Stimulated activated CD8-positive, alpha-beta memory T cell treated with anti-CD3 and anti-CD28 coated beads, Interleukin-4, amount 100 ng/mL, for 48 hours (primary cell): ENCODE results near the gene TMEM52B.

ENCODE experiments used
- DNase-seq: peaks from one replicate; pipeline ENCODE4 v3.0.0-alpha.2; 2020

TMEM52B gene

DNA sequence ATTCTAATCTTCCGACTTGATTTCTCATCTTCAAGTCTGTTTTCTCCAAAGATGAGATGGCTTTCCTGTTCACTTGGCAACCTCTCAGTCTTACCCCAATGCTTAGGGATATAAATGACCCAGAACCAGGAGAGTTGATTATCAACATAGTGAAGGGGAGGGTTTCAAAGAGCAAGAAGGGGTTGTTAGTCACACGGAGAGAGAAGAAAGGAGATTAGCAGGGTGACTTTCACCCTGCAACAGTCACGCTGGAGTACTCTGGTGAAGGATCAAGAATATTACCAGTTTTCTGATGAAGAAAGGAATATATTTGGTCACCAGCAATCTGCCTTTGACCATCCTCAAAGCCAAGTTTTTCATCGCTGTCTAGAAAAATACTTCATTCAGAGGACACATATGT is at the start of gene TMEM52B:
TSS of gene TMEM52B (plus strand) at position 212 of the 400 bp plus-strand sequence. CDS start 543 bp downstream, outside the sequence.
- no peak for DNase-seq

DNA sequence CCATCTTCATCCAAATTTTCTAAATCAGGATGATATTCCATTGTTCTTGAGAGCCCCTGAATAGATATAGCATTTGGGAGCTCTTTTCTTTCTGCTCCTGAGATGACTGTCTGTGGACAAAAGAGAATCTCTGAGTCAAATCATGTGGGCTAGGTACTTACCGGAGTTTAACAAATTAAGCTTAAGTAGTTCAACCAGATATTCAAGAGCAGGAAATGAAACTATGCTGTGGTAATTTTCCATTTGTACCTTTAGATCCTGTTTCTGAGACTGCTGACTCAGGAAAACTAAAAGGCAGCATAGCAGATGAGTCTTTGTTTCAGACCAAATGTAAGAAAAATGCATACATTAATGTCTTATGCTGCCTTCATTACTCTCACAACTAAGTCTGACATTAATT is 48.8 kb upstream of the TMEM52B start, which contains the start of gene CLEC7A:
TSS of gene CLEC7A (minus strand) at position 158 of the 400 bp plus-strand sequence. CDS start at position 41, 117 bp downstream.
- no peak for DNase-seq

DNA sequence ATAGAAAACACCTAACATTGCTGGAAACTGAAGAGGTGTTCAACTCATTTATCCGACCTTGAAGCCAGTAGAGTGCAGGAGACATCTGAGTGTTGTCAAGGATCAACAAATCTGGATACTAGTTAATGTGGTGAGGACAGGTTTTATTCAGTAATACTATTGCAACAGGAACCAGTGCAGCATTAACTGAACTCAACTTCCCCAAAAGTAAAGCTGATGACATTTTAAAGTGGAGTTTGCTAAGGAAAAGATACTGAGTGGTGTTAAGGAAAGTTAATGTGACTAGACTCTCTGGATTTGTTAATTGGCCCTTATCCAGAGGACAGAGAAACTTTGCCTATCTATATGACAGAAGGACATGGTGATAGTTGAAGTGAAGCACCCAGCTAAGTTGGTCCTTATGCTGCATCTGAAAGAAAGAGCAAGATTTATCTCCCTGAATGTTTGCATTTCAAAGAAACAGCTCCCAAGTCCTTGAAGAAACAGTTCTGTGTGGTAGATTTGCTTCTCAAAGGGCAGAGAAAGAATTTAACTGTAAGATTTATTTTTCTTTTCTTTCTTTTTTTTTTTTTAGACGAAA is 47.6 kb upstream of the TMEM52B start:
- no peak for DNase-seq

DNA sequence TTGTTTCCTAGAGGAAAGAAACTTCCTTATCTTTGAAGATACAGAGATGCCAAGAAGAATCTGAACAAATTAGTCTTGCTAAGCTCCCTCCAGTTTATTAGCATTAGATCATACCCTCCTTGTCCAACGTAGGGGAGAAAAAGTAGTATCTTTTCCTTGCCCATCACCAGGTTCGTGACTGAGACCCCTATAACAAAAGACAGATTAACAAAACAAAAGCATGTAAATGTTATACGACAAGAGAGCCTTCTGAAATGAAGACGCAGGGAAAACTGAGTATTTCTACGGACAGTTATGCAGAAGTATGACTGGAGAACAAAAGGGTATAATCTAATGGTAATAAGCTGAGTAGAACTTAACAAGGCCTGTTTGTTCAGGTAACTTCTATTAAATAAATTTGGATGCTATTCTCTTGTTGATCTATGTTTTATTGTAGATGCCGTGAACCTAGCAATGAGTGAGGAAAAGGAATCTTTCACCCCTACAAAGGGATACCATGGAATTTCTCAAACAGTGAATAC is 45.9 kb upstream of the TMEM52B start:
- no peak for DNase-seq

DNA sequence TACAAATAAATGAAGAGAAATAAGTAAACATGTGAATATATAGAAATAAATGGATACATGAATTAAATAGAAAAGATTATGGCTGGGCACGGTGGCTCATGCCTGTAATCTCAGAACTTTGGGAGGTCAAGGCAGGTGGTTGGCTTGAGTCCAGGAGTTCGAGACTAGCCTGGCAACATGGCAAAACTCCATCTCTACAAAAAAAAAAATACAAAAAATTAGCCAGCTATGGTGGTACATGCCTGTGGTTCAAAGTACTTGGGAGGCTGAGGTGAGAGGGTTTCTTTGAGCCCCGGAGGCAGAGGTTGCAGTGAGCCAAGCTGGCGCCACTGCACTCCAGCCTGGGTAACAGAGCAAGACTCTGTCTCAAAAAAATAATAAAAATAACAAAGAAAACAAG is 43.7 kb upstream of the TMEM52B start:
- DNase-seq = no peak

DNA sequence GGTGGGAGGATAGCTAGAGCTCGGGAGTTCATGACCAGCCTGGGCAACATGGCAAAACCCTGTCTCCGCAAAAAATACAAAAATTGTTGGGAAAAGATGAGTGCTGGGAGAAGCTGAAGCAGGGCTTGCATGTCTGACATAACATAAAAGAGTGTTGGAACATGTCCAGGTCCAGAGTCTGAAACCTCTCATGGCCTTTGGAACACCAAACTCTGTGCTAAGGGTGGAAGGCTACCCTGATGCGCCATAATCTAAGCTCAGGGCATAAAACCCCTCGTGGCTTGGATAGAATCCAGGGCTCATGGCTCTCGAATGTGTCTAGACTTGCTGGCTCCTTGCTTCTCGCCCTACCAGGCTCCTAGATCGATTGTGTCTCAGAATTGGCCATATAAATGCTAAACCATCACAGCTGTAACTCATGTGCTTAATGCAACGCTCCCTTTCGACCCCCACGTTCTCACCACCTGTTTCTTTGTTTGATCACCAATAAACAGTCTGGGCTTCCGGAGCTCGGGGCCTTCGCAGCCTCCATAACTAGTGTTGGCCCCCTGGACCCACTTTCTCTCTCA is 42.1 kb upstream of the TMEM52B start:
- no peak for DNase-seq

DNA sequence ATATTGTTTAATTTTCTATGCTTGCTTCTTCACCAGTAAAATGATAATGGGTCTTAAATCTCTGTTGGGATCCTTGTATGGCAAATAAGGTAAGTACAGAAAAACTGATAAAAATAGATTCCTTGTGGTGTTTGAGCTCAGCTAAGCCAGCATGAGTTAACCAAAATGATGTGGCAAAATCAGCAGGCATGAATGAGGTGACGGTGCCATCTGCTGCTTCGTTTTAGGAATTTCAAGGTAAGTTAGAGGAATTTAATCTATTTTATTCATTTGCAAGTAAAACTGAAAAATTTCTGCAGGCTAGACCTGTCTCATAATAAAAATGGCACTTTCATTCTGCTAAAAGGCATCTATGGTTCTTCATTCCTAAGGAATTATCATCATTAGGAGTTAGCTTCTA is 38.8 kb upstream of the TMEM52B start:
- DNase-seq = peak; percentile 44

DNA sequence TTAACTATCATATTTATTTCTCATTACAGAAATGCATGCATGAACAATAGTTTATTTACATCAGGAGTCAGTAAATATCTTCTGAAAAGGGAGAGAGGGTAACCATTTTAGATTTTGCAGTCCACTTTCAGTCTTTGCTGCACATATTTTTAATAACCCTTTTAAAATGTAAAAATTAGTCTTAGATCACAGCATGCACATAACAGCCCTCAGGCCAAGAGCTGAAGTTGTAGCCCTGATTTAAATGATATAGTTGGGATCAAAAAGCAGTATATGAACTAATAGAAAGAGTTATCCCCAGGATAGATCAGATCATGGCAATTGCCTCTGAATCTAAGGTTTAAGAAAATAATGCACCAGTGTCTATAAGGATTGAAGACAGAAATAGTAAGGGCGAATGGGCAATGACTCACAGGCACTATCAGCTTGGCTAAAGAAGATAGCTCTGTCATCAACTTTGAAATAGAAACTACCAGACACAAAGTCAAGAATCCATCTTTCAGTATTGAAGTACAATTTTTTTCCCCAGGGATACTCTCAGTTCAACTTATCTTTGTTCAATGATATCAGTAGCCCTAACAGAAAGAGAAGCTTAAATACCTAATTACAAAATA is 35.7 kb upstream of the TMEM52B start:
- DNase-seq = no peak

DNA sequence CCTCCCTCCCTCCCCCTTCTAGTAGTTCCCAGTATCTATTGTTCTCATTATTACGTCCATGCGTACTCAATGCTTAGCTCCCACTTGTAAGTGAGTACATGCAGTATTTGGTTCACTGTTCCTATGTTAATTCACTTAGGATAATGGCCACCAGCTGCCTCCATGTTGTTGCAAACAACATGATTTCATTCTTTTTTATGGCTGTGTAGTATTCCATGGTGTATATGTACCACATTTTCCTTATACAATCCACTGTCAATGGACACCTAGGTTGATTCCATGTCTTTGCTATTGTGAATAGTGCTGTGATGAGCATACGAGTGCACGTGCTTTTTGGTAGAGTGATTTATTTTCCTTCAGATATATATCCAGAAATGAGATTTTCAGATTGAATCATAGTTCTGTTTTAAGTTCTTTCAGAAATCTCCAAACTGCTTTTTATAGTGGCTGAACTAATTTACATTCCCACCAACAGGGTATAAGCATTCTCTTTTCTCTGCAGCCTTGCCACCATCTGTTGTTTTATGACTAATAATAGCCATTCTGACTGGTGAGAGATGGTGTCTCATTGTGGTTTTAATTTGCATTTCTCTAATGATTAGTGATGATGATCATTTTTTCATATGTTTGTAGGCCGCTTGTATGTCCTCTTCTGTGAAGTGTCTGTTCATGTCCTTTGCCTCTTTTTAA is 31.0 kb upstream of the TMEM52B start:
- no peak for DNase-seq

DNA sequence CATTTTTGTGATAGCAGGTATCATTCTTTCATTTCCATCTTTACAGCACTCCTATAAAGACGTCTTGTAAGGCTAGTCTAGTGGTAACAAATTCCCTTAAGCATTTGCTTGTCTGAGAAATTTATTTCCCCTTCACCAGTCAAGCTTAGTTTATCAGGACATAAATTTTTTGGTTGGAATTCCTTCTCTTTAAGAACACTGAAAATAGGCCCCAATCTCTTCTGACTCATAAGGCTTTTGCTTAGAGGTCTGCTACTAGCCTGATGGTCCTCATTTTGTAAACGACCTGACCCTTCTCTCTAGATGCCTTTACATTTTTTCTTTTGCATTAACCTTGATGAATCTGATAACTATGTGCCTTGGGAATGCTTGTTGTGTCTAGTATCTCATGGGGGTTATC is 27.2 kb upstream of the TMEM52B start:
- DNase-seq = no peak

DNA sequence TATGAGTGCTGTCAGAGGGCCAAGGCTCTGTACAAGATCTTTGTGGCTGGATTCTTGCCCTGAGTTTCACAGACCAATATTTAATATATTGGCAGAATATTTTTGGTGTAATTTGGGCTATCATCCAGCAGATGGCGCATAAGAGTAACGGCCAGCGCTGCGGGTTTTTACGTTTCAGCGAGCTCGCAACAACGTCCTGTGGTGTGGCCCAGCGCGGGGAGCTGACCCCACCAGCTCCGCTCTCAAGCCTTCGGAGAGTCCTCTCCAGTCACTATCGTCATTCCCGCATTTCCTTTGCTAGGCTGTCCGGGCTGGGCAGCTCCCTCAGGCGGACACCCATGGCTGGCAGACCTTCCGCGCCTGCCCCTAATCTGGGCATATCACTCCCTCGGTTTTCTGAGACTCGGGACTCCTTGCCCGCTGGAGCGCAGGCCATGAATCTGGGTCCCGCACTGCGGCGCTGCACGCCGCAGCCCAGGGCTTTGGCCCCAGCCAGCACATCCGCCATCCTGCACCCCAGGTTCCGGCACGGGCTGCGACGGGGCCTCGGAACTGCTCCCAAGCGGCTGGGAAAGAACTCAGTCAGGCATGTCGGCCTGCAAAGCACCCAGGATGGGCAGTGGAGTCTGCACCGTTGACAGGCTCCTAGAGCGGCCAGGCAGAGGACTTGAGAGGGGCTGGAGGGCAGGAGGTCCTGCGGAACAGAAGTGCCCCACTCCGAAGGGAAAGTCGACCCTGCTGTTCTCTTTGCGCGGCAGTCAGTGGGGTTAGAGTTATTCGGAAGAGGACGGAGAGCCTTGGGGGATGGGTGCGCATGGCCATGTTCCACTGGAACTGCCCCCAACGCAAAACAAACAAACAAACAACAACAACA is 25.3 kb upstream of the TMEM52B start:
- DNase-seq = peak; percentile 68

DNA sequence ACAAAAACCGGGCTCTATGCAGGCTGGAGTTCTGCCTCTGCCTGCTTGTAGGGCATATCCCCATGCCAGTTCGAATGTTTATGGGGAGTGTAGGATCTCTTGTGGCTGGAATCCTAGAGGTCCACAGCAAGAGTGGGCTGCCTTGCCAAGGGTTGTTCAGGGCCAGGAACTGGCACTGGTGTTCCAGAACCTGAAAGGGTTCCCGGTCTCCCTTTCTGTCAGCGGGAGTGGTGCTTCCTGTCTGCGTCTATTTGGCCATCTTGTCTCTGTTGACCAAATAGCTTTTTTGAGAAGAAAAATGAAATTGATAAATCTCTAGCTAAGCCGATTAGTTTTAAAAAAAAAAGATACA is 24.7 kb upstream of the TMEM52B start:
- DNase-seq = no peak

DNA sequence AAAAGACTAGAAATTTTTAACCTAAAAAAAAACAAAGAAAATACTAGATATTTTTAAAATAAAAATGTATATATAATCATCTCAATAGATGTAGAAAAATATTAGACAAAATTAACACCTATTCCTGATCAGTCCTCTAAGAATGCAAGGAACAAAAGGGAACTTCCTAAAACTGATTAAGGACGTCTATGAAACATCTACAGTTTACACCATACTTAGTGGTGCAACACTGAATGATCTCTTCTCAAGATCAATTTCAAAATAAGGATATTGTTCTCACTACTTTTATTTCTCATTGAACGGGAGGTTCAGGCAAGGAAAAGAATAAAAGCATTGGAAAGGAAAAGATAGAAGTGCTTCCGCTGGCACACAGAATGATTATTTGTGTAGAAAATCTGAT is 22.9 kb upstream of the TMEM52B start:
- DNase-seq = no peak

DNA sequence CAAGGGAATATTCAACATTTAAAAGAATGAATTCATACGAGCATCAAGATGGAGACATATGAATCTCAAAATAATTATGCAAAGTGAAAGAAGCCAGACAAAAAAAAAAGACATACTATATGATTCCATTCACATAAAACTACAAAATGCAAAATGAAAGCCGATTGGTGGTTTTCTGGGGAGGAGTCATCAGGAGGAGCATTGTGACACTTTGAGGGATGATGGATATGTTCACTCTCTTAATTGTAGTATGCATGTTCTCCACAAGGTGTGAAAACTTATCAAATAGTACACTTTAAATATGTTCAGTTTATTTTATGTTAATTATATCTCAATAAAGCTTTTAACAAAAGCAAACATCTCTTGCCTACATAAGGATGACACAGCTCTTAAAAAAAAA is 20.4 kb upstream of the TMEM52B start:
- no peak for DNase-seq

DNA sequence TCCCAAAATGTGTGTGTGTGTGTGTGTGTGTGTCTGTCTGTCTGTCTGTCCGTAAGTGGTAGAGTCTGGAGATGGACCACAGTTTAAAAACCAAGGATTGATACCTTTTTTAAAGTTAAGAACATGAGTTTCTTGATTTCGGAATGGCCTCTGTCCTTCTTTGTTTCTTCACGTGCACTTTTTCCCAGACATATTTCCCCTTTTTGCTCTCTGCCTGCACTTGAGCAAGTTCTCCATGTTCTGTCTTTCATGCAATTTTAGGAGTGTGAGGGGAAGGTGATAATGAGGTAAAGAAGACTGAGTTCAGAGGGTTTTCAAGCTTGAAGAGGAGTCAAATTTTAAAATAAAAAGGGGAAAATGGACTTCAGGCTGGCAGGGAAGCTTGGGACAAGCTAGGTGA is 19.6 kb upstream of the TMEM52B start:
- DNase-seq = no peak

DNA sequence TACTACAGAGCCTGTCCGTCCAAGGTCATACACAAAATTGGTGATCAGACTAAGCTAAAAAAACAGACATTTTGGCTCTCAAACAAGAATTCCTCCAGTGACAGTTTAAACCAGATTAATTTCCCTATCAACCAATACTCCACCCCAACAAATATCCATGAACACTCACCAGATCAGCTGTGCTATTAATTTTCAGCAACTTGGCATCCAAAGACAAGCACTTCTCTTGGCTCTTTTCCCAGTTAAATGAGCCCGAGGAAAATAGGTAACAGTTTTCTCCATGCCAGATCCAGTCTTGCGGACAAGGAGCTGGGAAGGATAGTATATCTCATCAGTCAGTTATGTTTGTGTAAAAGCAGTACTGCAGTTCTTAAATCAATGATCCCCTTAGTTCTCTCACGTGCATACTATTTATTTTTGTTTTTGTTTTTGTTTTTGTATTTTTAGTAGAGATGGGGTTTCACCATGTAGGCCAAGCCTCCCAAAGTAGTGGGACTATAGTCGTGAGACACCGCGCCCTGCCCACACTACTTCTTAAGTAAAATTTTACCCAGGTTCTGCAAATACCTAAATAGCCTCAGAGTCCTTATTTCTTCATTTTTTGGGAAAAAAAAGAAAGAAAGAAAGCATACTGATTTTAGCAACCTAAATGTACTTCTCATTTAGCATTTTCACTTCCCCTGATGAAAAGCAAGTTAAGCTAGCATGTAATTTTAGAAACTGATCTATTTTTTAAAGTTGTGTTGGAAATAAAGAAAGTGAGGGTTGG is 18.0 kb upstream of the TMEM52B start:
- no peak for DNase-seq

DNA sequence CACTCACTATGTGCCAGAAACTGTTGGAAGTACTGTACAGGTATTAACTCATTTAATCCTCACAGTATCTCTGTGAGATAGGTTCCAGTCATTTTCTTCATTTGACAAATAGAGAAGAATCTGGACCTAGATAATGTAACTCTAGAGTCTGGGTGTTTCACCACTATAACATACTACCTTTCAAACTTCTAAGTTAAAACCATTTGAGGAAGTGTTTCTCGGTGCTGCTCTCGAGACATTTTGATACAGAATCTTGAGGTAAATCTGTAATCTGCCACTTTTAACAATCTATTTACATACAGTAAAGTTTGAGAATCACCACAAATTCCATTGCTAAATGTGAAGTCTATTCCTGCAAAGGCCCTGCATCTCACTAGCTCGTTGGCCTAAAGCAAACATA is 15.7 kb upstream of the TMEM52B start:
- DNase-seq = no peak

DNA sequence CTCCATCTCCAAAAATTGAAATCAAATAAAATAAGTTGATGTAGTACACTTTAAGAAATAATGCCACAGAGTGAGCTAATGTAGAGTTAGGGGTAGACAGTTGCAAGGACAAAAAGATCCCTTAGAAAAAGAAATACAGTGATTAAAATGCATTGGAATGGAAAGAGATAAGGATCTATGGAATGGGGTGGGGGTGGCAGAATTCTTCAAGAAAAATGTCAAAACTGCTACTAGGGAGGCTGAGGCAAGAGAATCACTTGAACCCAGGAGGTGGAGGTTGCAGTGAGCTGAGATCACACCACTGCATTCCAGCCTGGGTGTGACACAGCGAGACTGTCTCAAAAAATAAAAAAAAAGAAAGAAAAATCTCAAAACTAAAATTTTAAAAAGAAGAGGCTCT is 13.4 kb upstream of the TMEM52B start:
- DNase-seq = no peak

DNA sequence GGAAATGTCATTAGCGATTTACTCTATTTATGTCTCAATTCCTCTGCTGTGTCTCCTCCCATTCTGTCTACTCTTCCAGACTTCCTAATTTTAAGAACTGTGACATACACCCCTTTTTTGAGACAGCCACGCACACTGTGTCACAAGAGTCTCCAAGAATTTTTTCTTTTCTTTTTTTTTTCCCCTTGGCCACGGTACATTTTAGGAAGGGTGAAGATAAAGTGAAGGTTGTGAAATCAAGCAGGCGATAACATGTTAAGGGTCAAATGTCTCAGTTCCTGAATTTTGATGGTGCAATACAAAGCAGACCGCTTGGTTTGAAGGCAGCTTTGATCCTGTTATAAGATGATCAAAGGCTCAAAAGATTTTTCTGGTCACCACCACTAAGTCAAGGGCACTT is 11.2 kb upstream of the TMEM52B start:
- no peak for DNase-seq

DNA sequence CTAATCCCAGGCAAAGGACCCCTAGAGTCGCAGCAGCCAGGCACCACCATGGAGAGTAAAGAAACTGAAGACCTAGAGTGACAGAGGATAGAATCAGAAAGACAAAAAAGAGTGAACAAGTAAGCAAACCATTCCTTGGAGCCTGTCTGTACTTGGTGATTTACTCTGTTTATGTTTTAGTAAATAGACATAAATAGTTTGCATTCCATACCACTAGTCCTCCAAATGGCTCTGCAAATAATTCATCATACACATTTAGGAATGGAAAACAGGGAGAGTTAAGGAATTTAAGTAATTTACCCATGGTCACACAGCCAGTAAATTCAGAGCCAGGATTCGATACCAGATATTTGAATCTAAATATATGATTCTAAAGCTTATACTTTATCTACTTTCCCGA is 9.7 kb upstream of the TMEM52B start:
- DNase-seq = no peak

DNA sequence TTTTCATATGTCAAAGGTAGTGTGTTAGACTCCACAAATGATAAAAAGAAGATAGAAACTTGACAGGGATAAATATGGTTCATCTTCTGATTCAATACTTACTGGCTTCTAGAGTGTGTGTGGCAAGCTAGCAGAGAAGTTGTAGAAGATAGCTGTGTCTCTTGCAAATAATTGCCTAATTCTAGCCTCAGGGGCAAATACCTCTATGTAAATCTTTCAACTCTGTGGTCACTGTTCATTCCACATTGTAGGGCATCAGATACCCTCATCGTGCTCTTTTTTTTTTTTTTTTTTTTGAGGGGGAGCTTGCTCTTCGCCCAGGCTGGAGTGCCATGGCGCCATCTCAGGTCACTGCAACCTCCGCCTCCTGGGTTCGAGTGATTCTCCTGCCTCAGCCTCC is 8.6 kb upstream of the TMEM52B start:
- no peak for DNase-seq
